Adrenal gland (tissue), 5 donors: ENCODE measurements around the gene ERBB4.

ENCODE experiments used
- POLR2A ChIP-seq, 2 donors: fragments of 450-650 bp; IDR thresholded peaks; one replicate each; pipeline ENCODE4 v1.6.1; 2017; ENCODE audit warnings: antibody characterized with exemption in 2 of 2, mild to moderate bottlenecking in 2 of 2, moderate library complexity in 1 of 2
- TF ChIP-seq, protein P1 (sequence below), 6 experiments: fragments of 450-650 bp in 4 of 6; fragments of 200-600 bp in 2 of 6; sonication (generic) in 1 of 6; IDR thresholded peaks; 1 replicate in 5 of 6; 2 replicates in 1 of 6; pipeline versions ENCODE4 v1.5.1 to v1.8.0; 2016 to 2021; ENCODE audit warnings: antibody characterized with exemption in 6 of 6, mild to moderate bottlenecking in 2 of 6, moderate library complexity in 1 of 6
- donor health status: DM: no; HTN: no; CAD: no.

- TF ChIP-seq, protein P1, sequence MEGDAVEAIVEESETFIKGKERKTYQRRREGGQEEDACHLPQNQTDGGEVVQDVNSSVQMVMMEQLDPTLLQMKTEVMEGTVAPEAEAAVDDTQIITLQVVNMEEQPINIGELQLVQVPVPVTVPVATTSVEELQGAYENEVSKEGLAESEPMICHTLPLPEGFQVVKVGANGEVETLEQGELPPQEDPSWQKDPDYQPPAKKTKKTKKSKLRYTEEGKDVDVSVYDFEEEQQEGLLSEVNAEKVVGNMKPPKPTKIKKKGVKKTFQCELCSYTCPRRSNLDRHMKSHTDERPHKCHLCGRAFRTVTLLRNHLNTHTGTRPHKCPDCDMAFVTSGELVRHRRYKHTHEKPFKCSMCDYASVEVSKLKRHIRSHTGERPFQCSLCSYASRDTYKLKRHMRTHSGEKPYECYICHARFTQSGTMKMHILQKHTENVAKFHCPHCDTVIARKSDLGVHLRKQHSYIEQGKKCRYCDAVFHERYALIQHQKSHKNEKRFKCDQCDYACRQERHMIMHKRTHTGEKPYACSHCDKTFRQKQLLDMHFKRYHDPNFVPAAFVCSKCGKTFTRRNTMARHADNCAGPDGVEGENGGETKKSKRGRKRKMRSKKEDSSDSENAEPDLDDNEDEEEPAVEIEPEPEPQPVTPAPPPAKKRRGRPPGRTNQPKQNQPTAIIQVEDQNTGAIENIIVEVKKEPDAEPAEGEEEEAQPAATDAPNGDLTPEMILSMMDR (IDR thresholded peaks at IDR 0.05) = no peak
- TF ChIP-seq POLR2A (IDR thresholded peaks at IDR 0.05) = no peak
Observed at GRCh38 chr2:211766689-211767088, 771.9 kb downstream of the ERBB4 start.
